SK-MEL-5 (cell line): ENCODE results near the gene LCE1E. TPM values are rescaled to one million over a fixed set of nuclear protein-coding genes. Genes with fewer than 3 reads are reported as not detected.
A peak's percentile ranks its signal among the peaks of the same experiment; 100 is the strongest.

Source experiments
- DNase-seq: peaks from one replicate; pipeline ENCODE4 v3.0.0-alpha.2; 2016; ENCODE audit warnings: low read depth, low spot score
- in situ Hi-C: cut with HindIII; loops from 2 replicates; pipeline ENCODE4 v1.10.0; 2016; ENCODE audit warnings: low sequenced_read_pairs, high pct_unique_total_duplicates, low pct_unique_long_range_greater_than_20kb
- polyA plus RNA-seq, 2 experiments: library from polyadenylated mRNA; depleted of rRNA; stranded (reverse); fragments of >200 nt; gene quantifications; 2 replicates each; pipeline ENCODE4 v1.2.3, GENCODE V29; 2015
- total RNA-seq: library from RNA; depleted of rRNA; stranded (reverse); fragments of >200 nt; shearing (Covaris generic); gene quantifications from 2 replicates; pipeline ENCODE4 v1.2.3, GENCODE V29; 2014; rRNA removed

Gene LCE1E, protein sequence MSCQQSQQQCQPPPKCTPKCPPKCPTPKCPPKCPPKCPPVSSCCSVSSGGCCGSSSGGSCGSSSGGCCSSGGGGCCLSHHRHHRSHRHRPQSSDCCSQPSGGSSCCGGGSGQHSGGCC
- not detected in 2 replicates for total RNA-seq
- polyA plus RNA-seq (2015; cell fraction: cytosol; rRNA removed) = not detected in 2 replicates
- not detected in 2 replicates for polyA plus RNA-seq (2015; cell fraction: nucleus; rRNA removed)

DNA sequence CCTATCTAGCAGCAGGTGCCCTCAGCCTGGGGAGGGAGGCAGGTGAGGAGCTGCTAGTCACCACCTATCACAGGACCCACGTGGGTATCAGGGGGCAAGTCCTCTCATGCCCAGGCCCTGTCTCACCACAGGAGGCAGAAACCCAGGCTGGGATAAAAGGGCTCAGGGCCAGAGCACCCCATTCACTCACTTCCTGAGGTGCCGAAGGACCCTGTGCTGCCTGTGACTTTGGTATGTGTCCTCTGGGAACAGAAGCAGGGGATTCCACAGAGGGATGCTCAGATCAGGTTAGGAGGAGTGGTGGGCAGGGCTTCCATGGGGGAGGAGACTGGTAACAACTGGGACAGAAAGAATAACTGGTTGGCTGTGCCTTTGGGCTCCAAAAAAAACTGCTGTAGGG, at the start of gene LCE1E:
Gene LCE1E (plus strand): TSS at position 181 of the 400 bp plus-strand sequence. CDS start 1,043 bp downstream, outside the sequence.
- no peak for DNase-seq
- in situ Hi-C loops = no loop called here

DNA sequence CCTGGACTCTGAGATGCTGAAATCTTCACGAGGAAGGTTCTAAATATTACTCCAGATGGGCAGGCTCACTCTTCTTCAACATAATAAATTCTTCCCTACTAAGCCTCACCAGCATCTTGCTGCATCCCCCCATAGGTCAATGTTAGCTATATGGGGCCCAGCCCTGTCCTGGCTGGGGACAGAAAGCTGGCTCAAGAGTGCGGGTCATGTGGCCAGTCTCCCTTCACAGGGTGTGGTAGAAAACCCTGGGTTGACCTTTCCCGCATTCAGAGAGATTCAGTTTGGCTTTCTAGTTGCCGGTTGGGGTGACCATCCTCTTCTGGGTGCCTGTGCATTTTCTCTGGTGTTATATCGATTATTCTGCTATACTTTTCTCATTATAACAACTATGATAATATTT, 48.1 kb upstream of the LCE1E start:
- DNase-seq = no peak
- in situ Hi-C loops = no loop called here

- in situ Hi-C loops = no loop called here
- no peak for DNase-seq
These were observed 46.2 kb upstream of the LCE1E start for GRCh38 chr1:152739841-152740240.

DNA sequence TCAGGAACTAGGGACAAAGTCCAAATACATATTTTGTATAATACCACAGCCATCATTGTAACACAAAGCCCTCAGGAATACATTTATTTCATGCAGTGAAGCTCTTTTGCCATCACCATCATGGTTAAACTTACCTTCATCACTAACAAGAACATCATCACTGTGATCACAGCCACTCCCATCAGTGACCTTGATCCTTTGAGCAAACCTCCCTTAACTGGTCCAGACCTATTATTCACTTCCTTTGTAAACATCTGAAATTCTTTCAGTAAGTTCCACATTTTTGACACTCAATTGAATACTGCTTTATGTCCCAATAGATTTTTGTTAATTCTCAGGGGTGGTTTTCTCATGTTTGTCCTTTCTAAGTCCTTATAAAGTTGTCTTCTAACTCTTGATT, 44.4 kb upstream of the LCE1E start:
- in situ Hi-C loops = no loop called here
- DNase-seq = no peak

- DNase-seq = no peak
- in situ Hi-C loops = no loop called here
These were observed 42.5 kb upstream of the LCE1E start for GRCh38 chr1:152743371-152744145.

- peak; percentile 62 for DNase-seq
- in situ Hi-C loops = no loop called here
These were observed 40.8 kb upstream of the LCE1E start for GRCh38 chr1:152745289-152745704.

- DNase-seq = no peak
- in situ Hi-C loops = no loop called here
These were observed 40.2 kb upstream of the LCE1E start for GRCh38 chr1:152745765-152746444.

DNA sequence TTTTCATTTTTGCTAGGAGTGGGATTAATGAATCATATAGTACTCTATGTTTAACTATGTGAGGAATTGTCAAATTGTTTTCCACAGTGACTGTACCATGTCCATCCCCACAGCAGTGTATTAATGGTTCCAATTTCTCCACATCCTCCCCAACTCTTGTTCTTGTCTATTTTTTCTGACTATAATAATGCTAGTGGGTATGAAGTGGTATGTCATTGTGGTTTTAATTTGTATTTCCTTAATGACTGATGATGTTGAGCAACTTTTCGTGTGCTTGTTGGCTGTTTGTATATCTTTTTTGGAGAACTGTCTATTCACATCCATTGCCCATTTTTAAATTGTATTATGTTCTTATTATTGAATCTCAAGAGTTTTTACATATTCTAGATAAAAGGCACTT, 38.2 kb upstream of the LCE1E start:
- in situ Hi-C loops = no loop called here

DNA sequence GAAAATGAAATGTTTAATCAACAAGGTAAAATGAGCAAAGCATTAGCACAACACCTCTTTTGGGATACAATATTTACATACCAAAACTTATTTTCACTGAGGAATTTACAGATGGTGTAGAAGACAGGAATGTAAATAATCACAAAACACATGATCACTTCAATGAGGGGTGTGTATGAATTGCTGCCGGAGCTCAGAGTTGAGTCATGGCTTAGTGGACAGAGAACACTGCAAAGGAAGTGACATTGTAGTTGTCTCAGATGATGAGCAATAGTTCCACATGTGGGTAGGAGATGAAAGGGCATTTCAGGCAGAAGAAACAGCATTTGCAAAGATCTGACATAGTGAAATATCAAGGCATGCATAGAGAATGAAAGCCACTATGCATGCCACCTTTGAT, 33.8 kb upstream of the LCE1E start:
- peak; percentile 46 for DNase-seq
- in situ Hi-C loops = no loop called here

More for the DNA sequence above, 38.2 kb upstream of the LCE1E start:
- DNase-seq = no peak

DNA sequence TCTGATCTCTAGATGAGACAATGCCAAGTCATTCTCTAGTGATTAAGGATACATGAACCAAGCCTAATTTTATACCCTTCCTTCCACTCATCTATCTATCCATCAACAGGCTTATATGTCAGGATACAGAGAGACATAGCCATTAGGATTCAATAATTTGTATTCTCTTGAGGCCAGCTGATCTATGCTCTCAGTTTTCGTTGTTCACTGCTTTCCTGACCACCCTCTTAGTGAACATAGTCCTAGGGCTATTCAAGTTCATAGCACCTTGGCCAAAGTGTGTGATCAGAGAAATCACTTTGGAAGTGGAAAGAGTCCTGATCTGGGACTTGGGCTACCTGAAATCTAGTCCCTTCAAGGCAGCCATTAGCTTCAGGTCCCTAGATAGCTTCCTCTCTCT, 32.5 kb upstream of the LCE1E start:
- DNase-seq = no peak
- in situ Hi-C loops = no loop called here

GRCh38 chr1:152756872-152757271, 29.2 kb upstream of the LCE1E start:
- in situ Hi-C loops = no loop called here
- no peak for DNase-seq

- DNase-seq = no peak
- in situ Hi-C loops = no loop called here
These were observed 28.3 kb upstream of the LCE1E start, which contains the start of gene KPRP for GRCh38 chr1:152757747-152758146. TSS of gene KPRP (plus strand) at chr1:152758025. CDS start at chr1:152759589, 1,564 bp downstream.

- no peak for DNase-seq
- in situ Hi-C loops = no loop called here
These were observed 27.4 kb upstream of the LCE1E start for GRCh38 chr1:152758636-152759035.

GRCh38 chr1:152759453-152760173, 26.4 kb upstream of the LCE1E start:
- in situ Hi-C loops = no loop called here
- DNase-seq = no peak

GRCh38 chr1:152760551-152761190, 25.4 kb upstream of the LCE1E start:
- in situ Hi-C loops = no loop called here
- no peak for DNase-seq

GRCh38 chr1:152761609-152762213, 24.3 kb upstream of the LCE1E start:
- no peak for DNase-seq
- in situ Hi-C loops = no loop called here
